Heart left ventricle (tissue), 13 donors: ENCODE results near the gene HILPDA.
"Not testable (repeated sequence)": the region's sequence is repeated elsewhere in the genome, so short reads cannot be mapped to it uniquely, and the experiment has no call there.

ENCODE experiments used
- POLR2A ChIP-seq, 2 donors: fragments of 450-650 bp; IDR thresholded peaks; one replicate each; pipeline ENCODE4 v1.6.1; 2017; ENCODE audit warnings: antibody characterized with exemption in 2 of 2, mild to moderate bottlenecking in 2 of 2, moderate library complexity in 2 of 2
- TF ChIP-seq, protein P1 (sequence below), 12 donors: fragments of 200-600 bp; sonication (generic) in 4 of 12; IDR thresholded peaks; one replicate each; pipeline versions ENCODE4 v1.5.0 to v1.8.0; 2018 to 2022; ENCODE audit warnings: antibody characterized with exemption in 12 of 12, mild to moderate bottlenecking in 5 of 12
- donor health status: ischemic (EF 13 %, LVEDD 7.1; RV severe dilation, severe dysfunction).
- donor health status: DM: no; HTN: yes; CAD: no.
- donor health status: DM: no; HTN: no; CAD: no.
- donor health status: ischemic (EF 25% LVEDD 6.9; RV normal size, moderate dysfunction).
- donor health status: ischemic (EF 25% LVEDD 5.7; RV mildly dilated, moderate dysfunction).
- donor health status: ischemic (EF 35%, LVEDD 5.7; RV mildly dilated, moderate dysfunction).
- donor health status: nonischemic (EF 11% LVEDD 7.7; RV severe dilation, severe dysfunction).
- donor health status: DM: yes; HTN: yes; CAD: no.
- donor health status: PGD.
- donor health status: ischemic (EF 29% LVEDD 5.4; RV normal size, mild dysfunction).
- donor health status: nonischemic (EF 23%, LVEDD 6.1; RV moderate dilation, normal function).

DNA sequence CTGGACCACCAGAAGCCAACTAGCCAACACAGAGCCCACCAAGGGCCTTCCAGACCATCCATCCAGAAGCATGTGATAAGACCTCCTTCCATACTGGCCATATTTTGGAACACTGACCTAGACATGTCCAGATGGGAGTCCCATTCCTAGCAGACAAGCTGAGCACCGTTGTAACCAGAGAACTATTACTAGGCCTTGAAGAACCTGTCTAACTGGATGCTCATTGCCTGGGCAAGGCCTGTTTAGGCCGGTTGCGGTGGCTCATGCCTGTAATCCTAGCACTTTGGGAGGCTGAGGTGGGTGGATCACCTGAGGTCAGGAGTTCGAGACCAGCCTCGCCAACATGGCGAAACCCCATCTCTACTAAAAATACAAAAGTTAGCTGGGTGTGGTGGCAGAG lies 1.7 kb downstream of the HILPDA start:
- TF ChIP-seq, protein P1, sequence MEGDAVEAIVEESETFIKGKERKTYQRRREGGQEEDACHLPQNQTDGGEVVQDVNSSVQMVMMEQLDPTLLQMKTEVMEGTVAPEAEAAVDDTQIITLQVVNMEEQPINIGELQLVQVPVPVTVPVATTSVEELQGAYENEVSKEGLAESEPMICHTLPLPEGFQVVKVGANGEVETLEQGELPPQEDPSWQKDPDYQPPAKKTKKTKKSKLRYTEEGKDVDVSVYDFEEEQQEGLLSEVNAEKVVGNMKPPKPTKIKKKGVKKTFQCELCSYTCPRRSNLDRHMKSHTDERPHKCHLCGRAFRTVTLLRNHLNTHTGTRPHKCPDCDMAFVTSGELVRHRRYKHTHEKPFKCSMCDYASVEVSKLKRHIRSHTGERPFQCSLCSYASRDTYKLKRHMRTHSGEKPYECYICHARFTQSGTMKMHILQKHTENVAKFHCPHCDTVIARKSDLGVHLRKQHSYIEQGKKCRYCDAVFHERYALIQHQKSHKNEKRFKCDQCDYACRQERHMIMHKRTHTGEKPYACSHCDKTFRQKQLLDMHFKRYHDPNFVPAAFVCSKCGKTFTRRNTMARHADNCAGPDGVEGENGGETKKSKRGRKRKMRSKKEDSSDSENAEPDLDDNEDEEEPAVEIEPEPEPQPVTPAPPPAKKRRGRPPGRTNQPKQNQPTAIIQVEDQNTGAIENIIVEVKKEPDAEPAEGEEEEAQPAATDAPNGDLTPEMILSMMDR (IDR thresholded peaks at IDR 0.05), result not testable (repeated sequence)
- TF ChIP-seq POLR2A (IDR thresholded peaks at IDR 0.05), result not testable (repeated sequence)
